ENCODE measurements around the gene ANP32E.

The ANP32E gene

GRCh38 chr1:150263549-150263948 is 27.6 kb upstream of the ANP32E start:
- no peak for DNase-seq (ENCODE audit: low read depth)
- H3K4me3 ChIP-seq (ENCODE audit: low read depth, low read length) = no peak overlapping the region
- TF ChIP-seq CTCF (IDR thresholded peaks at IDR 0.05; ENCODE audit: insufficient read depth, low read depth, low read length, missing control alignments) = no peak

GRCh38 chr1:150262388-150263320 is 26.7 kb upstream of the ANP32E start:
- DNase-seq (ENCODE audit: low read depth) = no peak
- no peak overlapping the region for H3K4me3 ChIP-seq (ENCODE audit: low read depth, low read length)
- no peak for TF ChIP-seq CTCF (IDR thresholded peaks at IDR 0.05; ENCODE audit: insufficient read depth, low read depth, low read length, missing control alignments)

- TF ChIP-seq CTCF (IDR thresholded peaks at IDR 0.05; ENCODE audit: insufficient read depth, low read depth, low read length, missing control alignments) = no peak
- no peak overlapping the region for H3K4me3 ChIP-seq (ENCODE audit: low read depth, low read length)
Observed at GRCh38 chr1:150261367-150261766, 25.5 kb upstream of the ANP32E start.

GRCh38 chr1:150259758-150260669 is 24.1 kb upstream of the ANP32E start:
- H3K4me3 ChIP-seq (ENCODE audit: low read depth, low read length) = no peak overlapping the region
- no peak for TF ChIP-seq CTCF (IDR thresholded peaks at IDR 0.05; ENCODE audit: insufficient read depth, low read depth, low read length, missing control alignments)
- DNase-seq (ENCODE audit: low read depth) = no peak

More at GRCh38 chr1:150261367-150261766, 25.5 kb upstream of the ANP32E start:
- DNase-seq (ENCODE audit: low read depth) = no peak

- no peak for DNase-seq (ENCODE audit: low read depth)
- H3K4me3 ChIP-seq (ENCODE audit: low read depth, low read length) = no peak overlapping the region
- TF ChIP-seq CTCF (IDR thresholded peaks at IDR 0.05; ENCODE audit: insufficient read depth, low read depth, low read length, missing control alignments) = no peak
Observed at GRCh38 chr1:150259217-150259616, 23.3 kb upstream of the ANP32E start.

GRCh38 chr1:150257624-150258585 is 22.0 kb upstream of the ANP32E start, which contains the start of gene CA14:
Gene CA14 (plus strand): TSS chr1:150257774. CDS start chr1:150258129, 355 bp downstream.
- H3K4me3 ChIP-seq (ENCODE audit: low read depth, low read length) = no peak within 1 kb of the TSS
- no peak for DNase-seq (ENCODE audit: low read depth)
- TF ChIP-seq CTCF (IDR thresholded peaks at IDR 0.05; ENCODE audit: insufficient read depth, low read depth, low read length, missing control alignments) = no peak

Measured in GM12865 (cell line).